Choroid plexus epithelial cell (primary cell): ENCODE measurements around the gene PPP1R2.

Experiments
- DNase-seq: peaks from one replicate; pipeline ENCODE4 v3.0.0-alpha.2; 2010; ENCODE audit warnings: low read depth
- H3K4me3 ChIP-seq: 2 replicates; pipeline ENCODE4 v1.5.1; 2011; ENCODE audit warnings: low read depth, mild to moderate bottlenecking, control low read depth, low read length, moderate library complexity
- TF ChIP-seq, protein P1 (sequence below): conservative IDR thresholded peaks from 2 replicates; pipeline ENCODE4 v1.5.1; 2011; ENCODE audit warnings: low read depth, mild to moderate bottlenecking, control low read depth, inconsistent platforms, low read length, moderate library complexity

PPP1R2 gene

DNA sequence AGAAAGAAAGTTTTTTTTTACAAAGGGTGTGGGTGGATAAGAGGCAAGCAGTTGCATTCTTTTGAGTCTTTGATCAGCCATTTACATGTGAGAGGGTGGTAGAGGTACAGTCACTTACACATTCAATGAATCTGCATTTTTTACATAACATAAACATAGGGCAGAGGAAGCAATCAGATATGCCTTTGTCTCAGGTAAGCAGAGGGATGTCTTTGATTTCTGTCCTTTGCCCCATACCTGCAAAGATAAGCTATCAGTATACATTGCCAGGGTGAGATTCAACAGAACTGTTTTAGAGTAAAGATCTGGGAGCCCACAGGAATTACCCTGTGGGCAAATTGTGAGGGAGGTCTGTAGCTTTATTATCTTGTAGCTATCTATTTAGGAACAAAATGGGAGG is 5.4 kb upstream of the PPP1R2 start:
- TF ChIP-seq, protein P1, sequence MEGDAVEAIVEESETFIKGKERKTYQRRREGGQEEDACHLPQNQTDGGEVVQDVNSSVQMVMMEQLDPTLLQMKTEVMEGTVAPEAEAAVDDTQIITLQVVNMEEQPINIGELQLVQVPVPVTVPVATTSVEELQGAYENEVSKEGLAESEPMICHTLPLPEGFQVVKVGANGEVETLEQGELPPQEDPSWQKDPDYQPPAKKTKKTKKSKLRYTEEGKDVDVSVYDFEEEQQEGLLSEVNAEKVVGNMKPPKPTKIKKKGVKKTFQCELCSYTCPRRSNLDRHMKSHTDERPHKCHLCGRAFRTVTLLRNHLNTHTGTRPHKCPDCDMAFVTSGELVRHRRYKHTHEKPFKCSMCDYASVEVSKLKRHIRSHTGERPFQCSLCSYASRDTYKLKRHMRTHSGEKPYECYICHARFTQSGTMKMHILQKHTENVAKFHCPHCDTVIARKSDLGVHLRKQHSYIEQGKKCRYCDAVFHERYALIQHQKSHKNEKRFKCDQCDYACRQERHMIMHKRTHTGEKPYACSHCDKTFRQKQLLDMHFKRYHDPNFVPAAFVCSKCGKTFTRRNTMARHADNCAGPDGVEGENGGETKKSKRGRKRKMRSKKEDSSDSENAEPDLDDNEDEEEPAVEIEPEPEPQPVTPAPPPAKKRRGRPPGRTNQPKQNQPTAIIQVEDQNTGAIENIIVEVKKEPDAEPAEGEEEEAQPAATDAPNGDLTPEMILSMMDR, result no peak
- no peak for DNase-seq
- H3K4me3 ChIP-seq, result no peak overlapping the region

DNA sequence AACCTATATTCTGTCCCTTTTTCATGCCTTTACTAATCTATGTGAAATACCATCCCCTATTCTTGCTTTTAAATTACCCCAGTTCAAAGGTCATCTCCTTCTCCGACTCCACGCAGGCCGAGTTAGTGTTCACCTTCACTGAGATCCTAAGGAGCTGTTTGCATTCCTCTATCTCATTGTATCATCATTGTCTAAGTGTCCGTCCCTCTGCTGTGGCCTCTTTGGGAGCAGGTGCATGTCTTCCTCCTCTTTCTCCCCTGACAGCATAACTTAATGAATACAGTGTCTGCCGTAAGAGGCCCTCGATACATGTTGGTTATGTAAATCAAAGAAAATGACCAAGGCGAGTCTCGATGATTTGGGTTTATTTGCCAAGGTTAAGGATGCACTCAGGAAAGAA is 4.9 kb upstream of the PPP1R2 start:
- DNase-seq, result no peak
- TF ChIP-seq, protein P1, result no peak
- no peak overlapping the region for H3K4me3 ChIP-seq

DNA sequence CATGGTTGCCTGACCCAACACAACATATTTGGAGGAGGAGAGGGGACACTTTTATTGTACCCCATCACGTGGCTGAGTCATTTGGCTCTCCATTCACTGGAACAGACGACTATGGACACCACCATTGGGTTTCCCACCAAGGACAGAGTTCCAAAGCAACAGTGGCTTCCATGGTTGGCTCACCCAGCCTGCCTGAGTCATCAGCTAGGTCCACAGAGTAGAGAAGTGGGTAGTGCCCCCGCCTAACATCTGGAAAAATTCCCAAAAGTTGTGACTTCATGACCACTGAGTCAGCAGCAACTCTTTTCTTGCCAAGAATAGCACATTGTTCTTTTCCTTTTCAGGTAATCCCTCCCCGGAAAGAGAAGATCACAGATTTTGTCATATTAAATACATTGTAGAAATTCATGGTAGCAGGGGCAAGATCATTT is 3.0 kb upstream of the PPP1R2 start:
- H3K4me3 ChIP-seq, result no peak overlapping the region
- TF ChIP-seq, protein P1, result no peak
- DNase-seq, result peak; percentile 65

DNA sequence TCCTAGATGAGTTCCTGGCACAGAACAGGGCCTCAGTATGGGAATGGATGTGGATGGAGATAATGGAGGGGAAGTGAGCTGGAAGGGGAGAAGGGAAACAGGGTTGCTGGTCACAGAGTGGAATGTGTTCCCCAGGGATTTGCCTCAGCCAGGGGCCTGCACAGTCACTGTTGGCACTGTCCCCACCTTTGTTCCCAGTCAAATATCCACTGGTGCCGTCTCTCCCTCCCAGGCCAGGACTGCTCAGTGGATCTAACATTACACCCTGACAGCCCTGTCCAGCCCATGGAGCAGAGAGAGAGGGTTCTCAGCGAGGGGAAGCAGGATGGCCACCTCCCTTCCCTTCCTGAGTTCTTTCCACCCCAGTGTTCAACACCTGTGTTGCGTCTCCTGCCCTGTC is 1.5 kb upstream of the PPP1R2 start:
- TF ChIP-seq, protein P1, result no peak
- DNase-seq, result no peak
- no peak overlapping the region for H3K4me3 ChIP-seq

DNA sequence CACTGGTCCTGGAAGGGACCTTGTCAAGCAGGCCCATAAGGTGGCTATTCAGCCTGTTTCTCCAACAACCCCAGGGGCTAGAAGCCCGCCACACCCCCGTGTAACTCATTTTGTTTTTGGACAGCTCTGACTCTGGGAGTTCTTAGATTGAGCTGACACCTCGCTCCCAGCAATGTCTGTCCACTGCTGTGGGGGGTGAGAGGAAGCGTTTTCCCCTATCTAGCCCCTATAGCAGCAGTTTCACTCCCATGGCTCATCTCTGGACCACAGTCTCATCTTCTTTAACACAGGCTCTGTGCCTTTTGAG is 1.1 kb upstream of the PPP1R2 start:
- H3K4me3 ChIP-seq, result no peak overlapping the region
- TF ChIP-seq, protein P1, result no peak
- no peak for DNase-seq

DNA sequence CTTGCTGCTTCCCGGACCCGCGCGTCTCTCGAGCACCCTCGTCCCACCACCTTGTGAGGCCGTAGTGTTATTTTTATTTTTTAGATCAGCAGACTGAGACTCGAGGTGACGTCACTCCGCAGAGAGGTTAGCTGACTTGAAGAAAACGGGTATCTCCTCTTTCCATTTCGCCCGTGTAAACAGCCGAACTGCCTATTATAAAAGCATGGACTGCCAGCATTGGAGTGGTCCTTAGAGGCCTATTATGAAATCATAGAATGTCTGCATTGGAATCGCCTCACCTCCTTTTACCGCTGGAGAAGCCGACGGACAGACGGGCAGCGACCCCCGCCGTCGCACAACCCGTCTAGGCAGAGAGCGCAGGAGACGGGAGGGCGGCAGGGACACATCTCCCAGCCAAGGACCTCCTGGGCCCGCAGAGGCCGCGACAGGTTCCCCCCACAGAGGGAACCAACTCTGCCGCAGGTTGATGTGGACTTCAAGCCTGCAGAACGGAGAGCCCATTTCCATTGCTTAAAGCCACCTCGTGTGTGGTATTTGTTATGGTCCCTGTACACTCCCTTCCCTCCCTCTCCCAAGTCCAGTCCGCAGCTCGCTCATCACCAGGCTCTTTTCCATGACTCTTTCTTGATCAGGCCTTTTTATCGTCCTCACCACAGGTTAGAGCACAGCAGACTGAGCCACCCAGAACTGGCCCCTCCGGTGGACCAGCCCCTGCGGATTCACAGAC is 540 bp upstream of the PPP1R2 start:
- H3K4me3 ChIP-seq, result peak overlapping the region; percentile 95
- TF ChIP-seq, protein P1, result no peak
- DNase-seq, result peak; percentile 25

DNA sequence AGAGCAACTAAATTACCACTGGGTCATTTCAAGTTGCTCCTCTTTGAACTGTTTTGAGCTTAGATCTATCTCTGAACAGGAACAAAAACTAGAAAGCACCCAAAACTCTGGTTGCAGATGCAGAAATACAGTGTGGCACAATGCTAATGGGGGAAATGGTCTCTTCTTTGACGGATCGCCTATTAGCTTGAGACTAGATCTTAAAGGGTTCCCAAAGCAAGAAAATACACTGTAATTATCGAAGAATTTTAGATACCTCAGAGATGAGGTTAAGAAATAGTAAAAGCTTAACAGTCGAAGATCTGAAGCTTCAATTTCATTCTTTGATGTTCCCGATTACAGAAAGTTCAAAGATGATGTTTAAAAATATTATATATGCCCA is 818 bp downstream of the PPP1R2 start:
- DNase-seq, result peak; percentile 16
- TF ChIP-seq, protein P1, result no peak

More for the DNA sequence above, 818 bp downstream of the PPP1R2 start:
- peak overlapping the region; percentile 95 for H3K4me3 ChIP-seq
